Activated T-helper 1 cell treated with Interleukin-2 at 50 U/mL for 16 hours (primary cell): Measurements from ENCODE around the gene FRK.

ENCODE experiments used
- DNase-seq: peaks from one replicate; pipeline ENCODE4 v3.0.0-alpha.2; 2020; ENCODE audit warnings: low read depth

FRK gene

GRCh38 chr6:115887891-115888290 is 172.8 kb downstream of the FRK start:
- DNase-seq = no peak

DNA sequence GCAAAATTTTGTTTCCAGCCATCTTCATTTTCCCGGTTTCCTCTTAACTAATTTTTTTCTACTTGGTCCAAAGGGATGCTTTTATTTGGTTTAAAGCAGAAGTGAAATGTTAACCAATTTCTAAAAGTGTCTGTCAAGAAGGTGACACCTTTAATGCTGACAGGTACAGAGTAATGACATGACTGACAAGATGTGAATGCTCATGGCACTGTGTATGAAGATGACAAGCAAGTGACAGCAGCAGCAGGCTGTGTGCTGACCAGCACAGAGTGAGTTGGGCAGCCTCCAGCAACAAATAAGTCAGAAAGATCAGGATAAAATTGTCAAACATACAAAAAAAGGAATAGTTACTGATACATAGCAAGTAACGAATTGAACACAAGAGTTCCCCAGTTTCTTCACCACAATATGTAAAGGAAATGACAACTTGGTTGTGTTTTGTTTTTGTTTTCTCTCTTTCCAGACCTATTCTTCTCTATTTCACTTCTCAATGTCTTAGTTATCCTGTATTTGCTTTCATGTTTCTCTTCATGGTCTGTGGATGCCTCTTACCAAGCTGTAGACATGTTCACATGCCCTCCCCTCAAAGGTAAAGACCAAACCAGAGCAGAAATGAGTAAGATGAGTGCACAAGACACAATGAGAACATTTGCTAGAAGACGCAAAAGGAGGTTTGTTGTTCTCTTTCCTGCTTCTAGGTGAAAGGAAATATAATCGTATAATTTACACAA is 174.9 kb downstream of the FRK start:
- no peak for DNase-seq

- DNase-seq = no peak
These were observed 177.9 kb downstream of the FRK start for GRCh38 chr6:115882771-115883170.

DNA sequence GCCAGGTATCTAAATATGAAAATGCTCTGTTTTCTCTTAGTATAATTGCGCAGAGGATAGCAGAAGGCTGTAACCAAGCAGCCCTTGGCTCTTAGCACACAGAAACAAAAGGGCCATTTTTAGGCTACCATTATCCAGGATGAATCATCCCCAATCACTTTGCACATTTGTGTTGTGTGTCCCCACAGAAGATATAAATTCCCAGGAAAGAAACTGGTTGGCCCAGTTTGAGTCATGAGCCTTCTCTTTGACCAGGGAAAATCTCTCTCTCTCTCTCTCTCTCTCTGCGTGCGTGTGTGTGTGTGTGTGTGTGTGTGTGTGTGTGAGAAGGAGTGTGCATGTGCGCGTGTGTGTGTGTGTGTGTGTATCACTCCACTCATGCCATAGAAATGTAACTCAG is 178.5 kb downstream of the FRK start:
- no peak for DNase-seq
